ENCODE data around the gene FTO.

- TF ChIP-seq EP300 (IDR thresholded peaks at IDR 0.05) (no peak), POLR2A (IDR thresholded peaks at IDR 0.05; ENCODE audit: low read length) (no peak), CTCF (IDR thresholded peaks at IDR 0.05) (no peak), KDM1A (IDR thresholded peaks at IDR 0.05; ENCODE audit: low read depth) (no peak), RAD21 (conservative IDR thresholded peaks at IDR 0.05 in 1 of 2, IDR thresholded peaks at IDR 0.05 in 1 of 2) (no peak), NFE2L2 (conservative IDR thresholded peaks at IDR 0.05; ENCODE audit: low read length) (no peak)
These were observed 32.3 kb downstream of the FTO start for GRCh38 chr16:53736297-53736696.

Data from A549 (cell line).